Activated B cell treated with CpG ODN at 0.5 μM for 24 hours (primary cell): ENCODE data around the gene GSTO1. TPM values are rescaled to one million over a fixed set of nuclear protein-coding genes. Genes with fewer than 3 reads are reported as not detected.

ENCODE experiments used
- ATAC-seq: fragments of 200-7000 bp; cut with Tn5 transposase; one replicate; pipeline ENCODE4 v1.10.0; 2021; ENCODE audit warnings: low read depth, mild to moderate bottlenecking, moderate library complexity
- CTCF ChIA-PET: fragments of 350-600 bp; sonication (Branson Sonifier 250); formaldehyde crosslinking; loops from one replicate; lab custom pipeline; 2021; ENCODE audit warnings: antibody characterized with exemption; lab: Charles Lee
- POLR2A ChIA-PET: fragments of 350-600 bp; sonication (Branson Sonifier 250); formaldehyde crosslinking; loops from one replicate; lab custom pipeline; 2021; ENCODE audit warnings: antibody characterized with exemption; lab: Charles Lee
- DNase-seq: peaks from one replicate; pipeline ENCODE4 v3.0.0; 2022
- H3K27ac Mint-ChIP-seq: one replicate; pipeline ENCODE4 v1.8.0; 2020; ENCODE audit warnings: mixed read lengths
- H3K27me3 Mint-ChIP-seq: one replicate; pipeline ENCODE4 v1.8.0; 2021; ENCODE audit warnings: mixed read lengths
- H3K36me3 Mint-ChIP-seq: one replicate; pipeline ENCODE4 v1.8.0; 2021; ENCODE audit warnings: low read depth, mixed read lengths
- H3K4me1 Mint-ChIP-seq: one replicate; pipeline ENCODE4 v1.8.0; 2021; ENCODE audit warnings: mixed read lengths
- H3K4me3 Mint-ChIP-seq: one replicate; pipeline ENCODE4 v1.8.0; 2020; ENCODE audit warnings: mild to moderate bottlenecking, mixed read lengths
- H3K9me3 Mint-ChIP-seq: one replicate; pipeline ENCODE4 v1.8.0; 2020; ENCODE audit warnings: mixed read lengths
- intact Hi-C: fragments of 100-400 bp; cut with micrococcal nuclease; formaldehyde crosslinking; loops from one replicate; pipeline ENCODE4 v1.15.1; 2024
- total RNA-seq: library from RNA; stranded (reverse); gene quantifications from 2 replicates; pipeline ENCODE4 v1.2.3, GENCODE V29; 2022
- TF ChIP-seq, protein P1 (sequence below): fragments of 200-600 bp; IDR thresholded peaks from one replicate; pipeline ENCODE4 v1.8.0; 2022; ENCODE audit warnings: antibody characterized with exemption, mild to moderate bottlenecking

The GSTO1 gene
- total RNA-seq, 1 donor from 2014 or later, result 43.0 TPM

DNA sequence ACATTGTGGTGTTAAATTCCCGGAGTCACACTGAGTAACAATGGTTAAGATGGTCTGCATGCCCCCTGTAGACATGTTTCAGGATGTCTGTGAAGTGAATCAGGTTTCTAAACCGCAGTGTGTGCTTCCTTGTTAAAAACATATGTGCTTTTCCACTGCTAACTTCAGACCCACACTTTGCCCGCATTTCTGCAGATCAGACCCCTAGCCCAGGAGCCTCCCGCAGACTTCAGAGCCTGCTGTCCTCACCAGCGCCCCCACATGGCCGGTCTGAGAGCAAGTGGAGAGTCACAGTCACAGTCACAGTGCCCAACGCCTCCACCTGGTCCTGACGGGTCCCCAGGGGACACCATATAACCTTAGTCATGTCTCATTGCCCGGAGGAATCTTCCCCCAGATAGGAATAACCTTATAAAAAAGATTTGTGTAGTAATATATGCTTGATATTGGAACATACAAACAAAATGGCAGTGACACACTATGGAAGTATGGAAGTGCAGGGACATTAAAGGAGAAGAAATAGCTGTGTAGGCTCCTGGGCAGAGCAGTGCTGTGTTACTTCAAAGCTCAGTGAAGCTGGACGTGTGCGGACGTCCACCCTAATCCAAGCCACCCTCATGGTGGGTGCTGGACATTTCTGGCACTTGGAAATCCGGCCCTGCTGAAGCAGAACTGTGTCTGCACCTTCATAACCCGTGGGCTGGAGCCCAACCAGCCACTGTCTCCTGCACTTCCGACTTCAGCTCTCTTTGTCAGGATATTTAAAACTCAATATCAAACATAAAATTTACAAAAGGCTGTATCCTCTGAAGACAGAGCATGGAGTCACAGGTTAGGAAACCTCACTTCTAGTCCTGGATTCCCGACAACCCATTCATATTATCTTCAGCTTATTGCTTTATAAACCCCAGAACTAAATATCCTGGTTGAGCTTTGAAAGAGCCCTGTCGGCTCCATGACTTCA is 43.3 kb downstream of the GSTO1 start:
- DNase-seq (no peak), ATAC-seq (no peak)
- CTCF ChIA-PET, result interaction anchor here (1.3 to 3.1 kb wide), 2 partner anchors 53 to 56 kb away, joined by 3 to 17 read pairs; partner anchors contain the start of gene CFAP58

DNA sequence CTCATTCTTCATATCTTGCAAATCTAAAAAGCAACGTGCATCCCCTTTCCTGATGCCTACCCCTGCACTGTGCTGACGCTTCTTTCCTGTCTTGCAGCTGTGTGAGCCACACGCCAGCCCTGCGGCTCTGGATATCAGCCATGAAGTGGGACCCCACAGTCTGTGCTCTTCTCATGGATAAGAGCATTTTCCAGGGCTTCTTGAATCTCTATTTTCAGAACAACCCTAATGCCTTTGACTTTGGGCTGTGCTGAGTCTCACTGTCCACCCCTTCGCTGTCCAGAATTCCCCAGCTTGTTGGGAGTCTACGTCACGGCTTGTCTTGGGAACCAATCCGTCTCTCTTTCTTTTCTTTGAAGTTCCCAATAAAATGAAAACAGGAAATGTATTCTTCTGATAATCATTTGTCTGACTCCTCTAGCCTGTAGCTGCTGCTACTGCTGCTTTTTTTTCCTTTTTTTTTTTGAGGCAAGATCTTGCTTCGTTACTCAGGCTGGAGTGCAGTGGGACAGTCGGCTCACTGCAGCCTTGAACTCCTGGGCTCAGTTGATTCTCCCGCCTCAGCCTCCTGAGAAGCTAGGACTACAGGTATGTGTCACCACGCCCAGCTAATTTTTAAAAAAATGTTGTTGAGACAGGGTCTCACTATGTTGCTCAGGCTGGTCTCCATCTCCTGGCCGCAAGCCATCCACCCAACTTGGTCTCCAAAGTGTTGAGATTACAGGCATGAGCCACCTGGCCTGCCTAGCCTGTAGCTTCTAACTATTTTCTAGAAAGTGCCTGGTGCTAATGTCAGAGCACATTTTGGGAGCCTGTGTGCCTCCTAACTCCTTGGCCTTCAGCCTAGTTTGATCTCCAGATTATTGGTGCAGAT is 44.6 kb downstream of the GSTO1 start:
- H3K9me3 Mint-ChIP-seq, result no peaks in the 10 kb centered on the region
- intact Hi-C loops, result loop anchor here (10.0 kb wide), 1 partner anchor 626 kb away; no protein-coding TSS in a partner anchor
- ATAC-seq (no peak), DNase-seq (no peak)
- CTCF ChIA-PET, result interaction anchor here (0.9 to 3.1 kb wide), 3 partner anchors 10 to 54 kb away, joined by 3 to 17 read pairs (median 3); partner anchors contain the start of gene CFAP58
- no peak overlapping the region for H3K27ac Mint-ChIP-seq
- H3K27me3 Mint-ChIP-seq, result peaks cover 14% of the 10 kb centered on the region
- H3K4me1 Mint-ChIP-seq, result no peaks in the 10 kb centered on the region
- TF ChIP-seq, protein P1, sequence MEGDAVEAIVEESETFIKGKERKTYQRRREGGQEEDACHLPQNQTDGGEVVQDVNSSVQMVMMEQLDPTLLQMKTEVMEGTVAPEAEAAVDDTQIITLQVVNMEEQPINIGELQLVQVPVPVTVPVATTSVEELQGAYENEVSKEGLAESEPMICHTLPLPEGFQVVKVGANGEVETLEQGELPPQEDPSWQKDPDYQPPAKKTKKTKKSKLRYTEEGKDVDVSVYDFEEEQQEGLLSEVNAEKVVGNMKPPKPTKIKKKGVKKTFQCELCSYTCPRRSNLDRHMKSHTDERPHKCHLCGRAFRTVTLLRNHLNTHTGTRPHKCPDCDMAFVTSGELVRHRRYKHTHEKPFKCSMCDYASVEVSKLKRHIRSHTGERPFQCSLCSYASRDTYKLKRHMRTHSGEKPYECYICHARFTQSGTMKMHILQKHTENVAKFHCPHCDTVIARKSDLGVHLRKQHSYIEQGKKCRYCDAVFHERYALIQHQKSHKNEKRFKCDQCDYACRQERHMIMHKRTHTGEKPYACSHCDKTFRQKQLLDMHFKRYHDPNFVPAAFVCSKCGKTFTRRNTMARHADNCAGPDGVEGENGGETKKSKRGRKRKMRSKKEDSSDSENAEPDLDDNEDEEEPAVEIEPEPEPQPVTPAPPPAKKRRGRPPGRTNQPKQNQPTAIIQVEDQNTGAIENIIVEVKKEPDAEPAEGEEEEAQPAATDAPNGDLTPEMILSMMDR, result no peak
- H3K36me3 Mint-ChIP-seq, result no peaks in the 10 kb centered on the region
- POLR2A ChIA-PET, result interaction anchor here (0.8 kb wide), 1 partner anchor 55 kb away, joined by 3 read pairs; the partner anchor contains the start of gene CFAP58
- H3K4me3 Mint-ChIP-seq, result no peak overlapping the region

More for the DNA sequence above, 43.3 kb downstream of the GSTO1 start:
- Mint-ChIP-seq H3K27me3 (peaks cover 14% of the 10 kb centered on the region), H3K4me3 (no peak overlapping the region), H3K9me3 (no peaks in the 10 kb centered on the region), H3K27ac (no peak overlapping the region), H3K36me3 (no peaks in the 10 kb centered on the region), H3K4me1 (no peaks in the 10 kb centered on the region)
- POLR2A ChIA-PET, result no interaction called here
- intact Hi-C loops, result loop anchor here (10.0 kb wide), 1 partner anchor 627 kb away; no protein-coding TSS in a partner anchor
- TF ChIP-seq, protein P1, result no peak

- Mint-ChIP-seq H3K36me3 (no peaks in the 10 kb centered on the region), H3K4me1 (no peaks in the 10 kb centered on the region), H3K9me3 (no peaks in the 10 kb centered on the region), H3K27ac (no peak overlapping the region), H3K27me3 (peaks cover 14% of the 10 kb centered on the region), H3K4me3 (no peak overlapping the region)
- DNase-seq (no peak), ATAC-seq (no peak)
- POLR2A ChIA-PET, result interaction anchor here (0.8 to 1.0 kb wide), 2 partner anchors 8 to 54 kb away, joined by 3 to 7 read pairs; partner anchors contain the start of gene CFAP58
- TF ChIP-seq, protein P1, result no peak
- intact Hi-C loops, result no loop called here
- CTCF ChIA-PET, result interaction anchor here (0.9 to 3.1 kb wide), 2 partner anchors 11 to 51 kb away, joined by 3 to 17 read pairs; no protein-coding TSS in a partner anchor
Measured at GRCh38 chr10:104300002-104300735, 45.5 kb downstream of the GSTO1 start.

GRCh38 chr10:104300736-104301292 is 46.1 kb downstream of the GSTO1 start:
- POLR2A ChIA-PET, result interaction anchor here (1.0 kb wide), 1 partner anchor 9 kb away, joined by 7 read pairs; no protein-coding TSS in a partner anchor
- Mint-ChIP-seq H3K36me3 (no peaks in the 10 kb centered on the region), H3K27ac (no peak overlapping the region), H3K27me3 (peaks cover 14% of the 10 kb centered on the region), H3K4me1 (peaks cover 3% of the 10 kb centered on the region), H3K9me3 (no peaks in the 10 kb centered on the region), H3K4me3 (no peak overlapping the region)
- CTCF ChIA-PET, result interaction anchor here (3.1 kb wide), 1 partner anchor 50 kb away, joined by 17 read pairs; no protein-coding TSS in a partner anchor
- DNase-seq, result no peak
- TF ChIP-seq, protein P1, result no peak
- no peak for ATAC-seq
- intact Hi-C loops, result no loop called here
